NCI-H1436 treated with DMSO at 0.1 percent for 48 hours (cell line): ENCODE measurements around the gene TRIM38.
"Not testable (repeated sequence)": the region's sequence is repeated elsewhere in the genome, so short reads cannot be mapped to it uniquely, and the experiment has no call there.

ENCODE experiments used
- DNase-seq: peaks from one replicate; lab custom pipeline; 2025; lab: John Stamatoyannopoulos, UW

The TRIM38 gene

GRCh38 chr6:25962149-25963127 lies at the start of gene TRIM38:
Gene TRIM38 (plus strand): TSS chr6:25962802. CDS start chr6:25966523, 3,721 bp downstream.
- DNase-seq, result no peak

- DNase-seq, result no peak
Measured at GRCh38 chr6:25913741-25914140, 48.9 kb upstream of the TRIM38 start.

- no peak for DNase-seq
Measured at GRCh38 chr6:25916330-25916729, 46.3 kb upstream of the TRIM38 start.

- DNase-seq, result no peak
Measured at GRCh38 chr6:25916789-25917490, 45.7 kb upstream of the TRIM38 start.

GRCh38 chr6:25918083-25918683 lies 44.4 kb upstream of the TRIM38 start:
- no peak for DNase-seq

GRCh38 chr6:25919657-25920056 lies 42.9 kb upstream of the TRIM38 start:
- no peak for DNase-seq

GRCh38 chr6:25921525-25922203 lies 40.9 kb upstream of the TRIM38 start:
- DNase-seq, result no peak

GRCh38 chr6:25922301-25922700 lies 40.3 kb upstream of the TRIM38 start:
- no peak for DNase-seq

- DNase-seq, result no peak
Measured at GRCh38 chr6:25925876-25926275, 36.7 kb upstream of the TRIM38 start.

GRCh38 chr6:25927178-25927577 lies 35.4 kb upstream of the TRIM38 start:
- no peak for DNase-seq

GRCh38 chr6:25927756-25928216 lies 34.8 kb upstream of the TRIM38 start:
- no peak for DNase-seq

- DNase-seq, result no peak
Measured at GRCh38 chr6:25928562-25929324, 33.9 kb upstream of the TRIM38 start.

- not testable (repeated sequence) for DNase-seq
Measured at GRCh38 chr6:25929785-25930184, 32.8 kb upstream of the TRIM38 start.

GRCh38 chr6:25930532-25931410 lies 31.8 kb upstream of the TRIM38 start, which contains the start of gene SLC17A2:
Gene SLC17A2 (minus strand): TSS chr6:25930691. CDS start chr6:25925796, 4,895 bp downstream.
- DNase-seq, result no peak

- no peak for DNase-seq
Measured at GRCh38 chr6:25931411-25931709, 31.2 kb upstream of the TRIM38 start.

- DNase-seq, result no peak
Measured at GRCh38 chr6:25934156-25934555, 28.4 kb upstream of the TRIM38 start.

GRCh38 chr6:25934735-25935313 lies 27.8 kb upstream of the TRIM38 start:
- no peak for DNase-seq

GRCh38 chr6:25935953-25936352 lies 26.6 kb upstream of the TRIM38 start:
- no peak for DNase-seq

- DNase-seq, result no peak
Measured at GRCh38 chr6:25939593-25939992, 23.0 kb upstream of the TRIM38 start.
